Right lobe of liver (tissue), 6 donors: ENCODE data around the gene DAPK2. TPM values are rescaled to one million over a fixed set of nuclear protein-coding genes. Genes with fewer than 3 reads are reported as not detected.
A peak's percentile ranks its signal among the peaks of the same experiment; 100 is the strongest.

Experiments
- ATAC-seq, 4 donors: fragments of 200-7000 bp; cut with Tn5 transposase; one replicate each; pipeline ENCODE4 v1.9.1; 2020; ENCODE audit warnings: mild to moderate bottlenecking in 4 of 4, moderate library complexity in 4 of 4
- DNase-seq, 3 donors: peaks; one replicate each; pipeline ENCODE4 v3.0.0-alpha.2; 2020
- H3K27ac ChIP-seq, 3 donors: fragments of 200-600 bp; one replicate each; pipeline ENCODE4 v1.8.0; 2022
- H3K27me3 ChIP-seq, 2 donors: fragments of 200-600 bp; one replicate each; pipeline ENCODE4 v1.8.0; 2022
- H3K36me3 ChIP-seq, 4 donors: fragments of 200-600 bp; sonication (generic) in 1 of 4; one replicate each; pipeline versions ENCODE4 v1.5.1 to v1.8.0; 2017 to 2022; ENCODE audit warnings: control low read depth in 1 of 4
- H3K4me1 ChIP-seq, 4 donors: fragments of 200-600 bp; sonication (generic) in 1 of 4; one replicate each; pipeline versions ENCODE4 v1.5.1 to v1.8.0; 2017 to 2022; ENCODE audit warnings: control low read depth in 1 of 4
- H3K4me3 ChIP-seq, 3 donors: fragments of 200-600 bp; one replicate each; pipeline ENCODE4 v1.8.0; 2022
- H3K9me3 ChIP-seq, 4 donors: fragments of 200-600 bp; sonication (generic) in 1 of 4; one replicate each; pipeline versions ENCODE4 v1.5.1 to v1.8.0; 2017 to 2022; ENCODE audit warnings: control low read depth in 1 of 4
- CTCF ChIP-seq, 4 donors: fragments of 200-600 bp in 3 of 4; fragments of 450-650 bp in 1 of 4; IDR thresholded peaks; one replicate each; pipeline versions ENCODE4 v1.5.1 to v1.8.0; 2016 to 2022; ENCODE audit warnings: antibody characterized with exemption in 4 of 4, mild to moderate bottlenecking in 2 of 4
- POLR2A ChIP-seq: fragments of 450-650 bp; IDR thresholded peaks from one replicate; pipeline ENCODE4 v1.6.1; 2017; ENCODE audit warnings: antibody characterized with exemption, mild to moderate bottlenecking
- WGBS: methylation state at CpG from one replicate; pipeline ENCODE4 v1.1.6; 2018; ENCODE audit warnings: low coverage, low lambda C conversion rate; ENCODE audit not compliant: insufficient coverage; ENCODE audit errors: missing lambda C conversion rate; 5-methylcytosine and 5-hydroxymethylcytosine counted together
- intact Hi-C, 2 donors: fragments of 100-400 bp; cut with DNase I; formaldehyde crosslinking; loops; one replicate each; pipeline versions ENCODE4 v1.11.2 to v1.14.1; 2022
- total RNA-seq, 6 experiments: library from RNA; depleted of rRNA in 2 of 6; stranded (reverse); fragments of >200 nt in 2 of 6; fragmentation: NEBNext Ultra II Directional in 3 of 6; extraction: Animal tissue kit (Norgen Biotek cat#: 25700) in 3 of 6; gene quantifications; one replicate each; pipeline versions ENCODE4 v1.1.0 to v1.2.4, GENCODE V29; 2016 to 2023
- donor health status: DM: no; HTN: yes; CAD: no.
- donor health status: DM: no; HTN: no; CAD: no.
- donor health status: DM: no; HTN: no; CAD: no.
- donor health status: DM: no; HTN: yes; CAD: no.
- donor health status: DM: no; HTN: yes; CAD: no.

The DAPK2 gene
- total RNA-seq, 6 experiments from 2014 or later: 1.5 to 11.5 (median 4.7) TPM

- no peaks in the 10 kb centered on the region for H3K9me3 ChIP-seq
- no peak for DNase-seq
- no peak for ATAC-seq
- no peaks in the 10 kb centered on the region for H3K27me3 ChIP-seq
- H3K4me1 ChIP-seq: peaks cover 0 to 5% (median 0%) of the 10 kb centered on the region in 4 donors
- no peak overlapping the region for H3K27ac ChIP-seq
- no peaks in the 10 kb centered on the region for H3K36me3 ChIP-seq
- 50% methylated on average over 2 of the region's 9 CpGs for WGBS
- TF ChIP-seq POLR2A (no peak), CTCF (IDR thresholded peaks at IDR 0.05) (no peak)
- H3K4me3 ChIP-seq: no peak overlapping the region
- intact Hi-C loops: loop anchor here in 1 of 2 donors (10.0 kb wide), 1 partner anchor 49 kb away; no protein-coding TSS in a partner anchor
Observed at GRCh38 chr15:63943829-63944680, 102.2 kb downstream of the DAPK2 start.

- Histone ChIP-seq H3K4me3 (no peak overlapping the region), H3K36me3 (no peaks in the 10 kb centered on the region), H3K27ac (no peak overlapping the region), H3K4me1 (peaks cover 0 to 5% (median 0%) of the 10 kb centered on the region in 4 donors), H3K27me3 (no peaks in the 10 kb centered on the region), H3K9me3 (no peaks in the 10 kb centered on the region)
- intact Hi-C loops: loop anchor here in 1 of 2 donors (10.0 kb wide), 1 partner anchor 48 kb away; no protein-coding TSS in a partner anchor
- ATAC-seq (no peak), DNase-seq (peak in 1 of 3 donors; percentile 18)
- WGBS: 84% methylated on average over 4 of the region's 6 CpGs
- no peak for TF ChIP-seq POLR2A
- no peak for TF ChIP-seq CTCF (IDR thresholded peaks at IDR 0.05)
Observed at GRCh38 chr15:63942486-63943365, 103.6 kb downstream of the DAPK2 start.

- TF ChIP-seq CTCF (IDR thresholded peaks at IDR 0.05) (no peak), POLR2A (no peak)
- WGBS: 97% methylated on average over 4 of the region's 7 CpGs
- Histone ChIP-seq H3K36me3 (no peaks in the 10 kb centered on the region), H3K27ac (peak overlapping the region in 2 of 3 donors; percentile 6 to 19), H3K9me3 (no peaks in the 10 kb centered on the region), H3K27me3 (no peaks in the 10 kb centered on the region), H3K4me1 (peaks cover 0 to 5% (median 0%) of the 10 kb centered on the region in 4 donors), H3K4me3 (no peak overlapping the region)
- peak in 2 of 3 donors; percentile 32 to 35 for DNase-seq
- intact Hi-C loops: loop anchor here in 1 of 2 donors (10.0 kb wide), 1 partner anchor 47 kb away; no protein-coding TSS in a partner anchor
- no peak for ATAC-seq
Observed at GRCh38 chr15:63941698-63942465, 104.4 kb downstream of the DAPK2 start.
